GM18867 (cell line): ENCODE data around the gene BCAN.

Experiments
- ATAC-seq: cut with Tn5 transposase; IDR thresholded peaks from one replicate; pipeline ENCODE4 v1.9.1; 2021; ENCODE audit warnings: mild to moderate bottlenecking, moderate library complexity; ENCODE audit not compliant: unreplicated experiment

Gene BCAN

DNA sequence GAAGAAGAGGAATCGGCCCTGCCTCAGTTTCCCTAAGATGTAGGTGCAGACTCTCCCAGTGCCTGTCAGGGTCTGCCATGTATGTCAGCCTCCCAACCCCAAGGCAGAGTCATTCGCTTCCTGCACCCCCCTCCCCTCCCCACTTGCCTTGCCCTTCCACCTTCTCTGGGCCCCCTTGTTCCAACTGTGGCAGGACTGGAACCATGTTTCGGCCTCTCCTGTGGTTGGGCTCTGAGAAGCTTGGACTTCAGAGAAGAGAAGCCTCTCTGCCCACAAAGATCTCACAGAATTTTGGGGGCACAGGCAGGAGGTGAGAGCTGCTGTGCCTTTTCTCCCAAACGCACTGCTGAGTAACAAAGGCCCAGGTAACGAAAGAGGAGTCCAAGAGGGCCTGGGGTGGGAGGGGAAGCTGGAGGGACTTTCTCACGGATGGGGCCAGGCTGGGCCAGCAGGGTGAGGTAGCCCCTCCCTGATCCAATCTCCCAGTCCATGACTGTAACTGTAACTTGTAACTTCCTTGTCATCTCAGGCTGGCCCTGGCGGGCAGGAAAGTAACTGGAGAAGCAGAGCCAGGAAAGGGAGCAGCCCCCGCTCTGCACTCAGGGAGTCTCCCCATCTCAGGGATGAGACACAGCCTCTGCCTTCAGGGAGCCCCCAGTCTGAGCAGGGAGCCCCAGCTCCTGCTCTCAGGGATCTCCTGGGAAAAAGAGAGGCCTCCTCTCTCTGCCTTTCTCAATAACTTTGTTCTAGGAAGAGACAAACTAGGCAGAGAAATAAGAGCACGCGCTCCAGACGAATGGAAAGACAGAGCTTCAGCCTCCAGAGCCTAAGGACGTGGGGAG lies 52.2 kb downstream of the BCAN start:
- no peak for ATAC-seq

DNA sequence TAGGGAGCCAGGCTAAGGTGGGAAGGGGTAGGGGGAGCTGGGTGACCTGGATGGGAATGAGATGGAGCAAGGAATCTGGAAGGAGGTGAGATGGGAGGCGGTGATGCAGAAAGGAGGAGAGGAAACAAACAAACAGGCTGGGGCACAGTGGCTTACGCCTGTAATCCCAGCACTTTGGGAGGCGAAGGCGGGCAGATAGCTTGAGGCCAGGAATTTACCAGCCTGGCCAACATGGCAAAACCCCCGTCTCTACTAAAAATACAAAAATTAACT lies 52.7 kb downstream of the BCAN start:
- ATAC-seq: no peak

DNA sequence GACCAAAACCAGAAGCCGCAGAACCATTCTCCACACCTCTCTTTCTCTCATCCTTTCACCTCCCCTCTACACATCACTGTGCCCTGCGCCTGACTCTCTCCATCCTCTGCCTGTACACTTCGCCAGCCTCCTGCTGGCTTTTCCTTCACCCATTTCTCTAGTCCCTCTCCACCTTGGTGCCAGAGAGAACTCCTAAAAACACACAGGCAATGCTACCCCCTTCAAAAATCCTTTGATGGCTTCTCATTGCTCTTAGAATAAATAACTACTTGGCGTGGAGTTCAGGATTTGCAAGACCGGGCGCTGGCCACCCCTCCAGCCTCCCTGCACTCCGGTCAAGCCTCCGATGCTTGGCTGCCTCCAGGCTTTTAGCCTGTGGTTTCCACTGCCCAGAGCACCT lies 54.8 kb downstream of the BCAN start:
- no peak for ATAC-seq

DNA sequence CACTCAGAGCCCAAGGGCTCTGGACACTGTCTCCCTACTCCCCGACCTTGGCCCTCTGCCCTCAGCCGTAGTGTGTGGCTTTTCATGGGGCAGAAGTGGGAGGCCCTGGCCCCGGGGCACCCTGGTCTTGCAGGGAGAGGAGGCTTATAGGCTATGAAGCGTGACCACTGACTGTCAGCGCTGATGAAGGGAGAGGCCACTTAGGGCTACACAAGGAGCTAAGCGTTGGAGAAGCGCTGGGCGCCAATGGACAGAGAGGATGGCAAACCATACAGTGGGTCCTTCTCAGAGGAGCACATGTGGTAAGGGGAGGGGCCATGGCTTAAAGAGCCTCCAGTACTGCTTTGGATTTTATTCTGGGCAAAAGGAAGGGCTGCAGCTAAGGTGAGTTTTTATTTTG lies 55.6 kb downstream of the BCAN start:
- ATAC-seq: no peak

DNA sequence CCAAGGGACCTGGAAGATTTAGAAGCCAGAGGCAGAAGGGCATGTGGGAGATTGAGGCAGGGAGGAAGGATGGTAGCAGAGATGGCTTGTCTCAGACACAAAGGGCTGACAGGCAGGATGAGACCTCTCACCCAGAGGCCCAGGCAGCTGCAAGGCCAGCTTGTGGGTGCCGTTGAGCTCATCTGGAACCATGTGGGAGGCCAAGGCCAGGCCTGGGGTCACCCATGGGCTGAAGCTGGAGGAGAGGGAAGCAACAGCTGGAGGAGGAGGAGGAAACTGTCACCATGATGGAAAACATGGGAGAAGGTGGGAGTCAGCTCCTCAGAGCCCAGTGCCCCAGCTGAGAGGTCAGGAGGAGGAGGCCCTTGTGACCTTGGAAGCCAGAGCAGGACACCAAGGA lies 57.1 kb downstream of the BCAN start:
- ATAC-seq: no peak

DNA sequence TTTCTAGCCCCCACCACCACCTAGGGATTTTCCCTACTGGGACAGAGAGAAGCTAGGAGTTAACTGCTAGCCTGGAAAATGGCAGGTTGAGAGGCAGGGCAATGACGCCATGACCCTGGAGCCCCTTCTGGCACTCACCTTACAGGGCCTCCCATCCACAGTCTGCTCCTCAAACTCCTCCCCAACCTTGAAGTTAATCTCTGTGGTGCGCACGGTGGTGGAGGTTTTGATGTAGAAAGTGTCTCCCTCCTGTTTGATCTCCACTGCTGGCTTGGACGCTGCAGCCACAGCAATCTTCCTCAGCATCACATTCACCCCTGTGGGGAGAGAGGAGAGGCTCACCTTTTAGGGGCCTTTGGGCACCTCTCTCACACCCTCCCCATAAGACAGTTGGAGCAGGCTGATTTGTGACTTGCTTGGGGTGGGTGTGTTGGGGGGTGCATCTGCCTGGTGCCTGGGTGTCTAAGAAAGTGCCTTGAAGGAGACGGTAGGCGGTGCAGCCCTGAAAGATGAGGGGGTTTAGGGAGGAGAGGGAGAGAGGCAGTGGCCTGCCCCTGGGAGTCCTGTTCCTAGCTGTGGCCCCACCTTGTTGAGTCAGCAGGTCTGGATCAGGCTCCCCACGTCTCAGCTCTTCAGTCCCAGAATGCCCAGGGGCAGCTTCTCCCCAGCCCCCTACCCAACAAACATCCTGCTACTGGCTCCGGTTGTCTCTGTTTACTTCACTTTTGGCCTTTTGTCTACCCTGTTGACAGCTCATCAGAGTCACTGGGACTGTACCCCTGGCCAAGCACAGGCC lies 59.0 kb downstream of the BCAN start:
- no peak for ATAC-seq

DNA sequence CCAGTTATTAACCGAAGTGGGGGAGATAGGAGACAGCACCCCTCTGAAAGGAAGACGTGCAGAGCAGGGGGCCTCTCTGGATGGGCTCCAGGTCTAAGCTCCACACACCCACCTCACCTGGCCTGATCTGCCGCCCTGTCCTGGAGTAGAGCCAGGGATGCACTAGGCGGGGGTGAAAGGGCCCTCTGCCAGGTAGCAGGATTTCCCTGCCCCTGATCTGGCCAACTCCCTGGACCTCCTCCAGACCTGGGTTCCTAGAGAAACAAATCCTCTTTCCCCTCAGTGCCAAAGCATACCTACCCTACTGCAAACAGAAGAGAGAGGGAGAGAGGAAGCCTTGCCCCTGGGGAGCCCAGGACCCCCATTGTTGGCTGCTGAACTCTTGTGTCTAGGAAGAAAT lies 61.4 kb downstream of the BCAN start:
- ATAC-seq: no peak

DNA sequence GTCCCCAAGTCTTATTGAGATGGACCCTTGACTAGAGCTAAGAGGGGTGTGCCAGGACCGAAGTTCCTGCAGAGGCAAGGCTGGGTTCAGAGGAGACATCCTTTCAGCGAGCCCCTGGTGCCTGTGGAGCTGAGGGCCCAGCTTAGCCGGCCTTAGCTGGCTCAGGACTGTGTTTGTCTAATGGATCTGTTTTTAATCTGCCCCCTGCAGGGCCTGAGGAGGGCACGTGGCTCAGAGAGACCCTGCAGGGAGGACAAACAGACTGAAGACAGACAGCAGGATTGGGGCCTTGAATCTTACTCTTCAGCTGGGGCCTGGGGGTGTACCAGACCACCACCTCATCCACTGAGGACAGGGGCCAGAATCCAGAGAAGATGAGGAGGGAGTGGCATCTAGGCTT lies 61.8 kb downstream of the BCAN start:
- no peak for ATAC-seq

DNA sequence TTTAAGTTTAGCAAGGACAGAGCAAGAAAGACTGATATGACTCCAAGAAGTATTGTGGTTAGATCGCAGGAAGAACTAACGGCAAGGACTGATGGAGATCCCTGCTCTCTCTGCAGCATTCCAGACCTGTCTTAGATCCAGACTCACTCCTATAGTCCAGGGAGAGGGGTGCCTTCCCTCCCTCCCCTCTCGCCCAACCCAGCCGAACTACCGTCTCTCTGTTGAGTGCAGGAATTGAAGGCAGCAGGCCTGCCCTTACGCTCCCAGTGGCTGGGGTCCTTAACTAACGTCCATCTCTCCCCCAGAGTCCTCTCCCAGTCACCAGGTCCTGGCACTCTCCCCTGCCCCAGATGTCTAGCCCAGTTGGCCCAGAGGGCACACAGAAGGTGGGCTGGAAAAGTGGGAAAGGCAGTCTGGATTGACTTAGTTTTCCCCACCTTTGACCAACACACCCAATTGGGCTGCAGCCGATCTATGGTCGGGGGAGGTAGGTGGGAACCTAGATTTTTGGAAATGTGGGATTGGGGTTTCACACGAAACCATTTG lies 62.3 kb downstream of the BCAN start:
- no peak for ATAC-seq

DNA sequence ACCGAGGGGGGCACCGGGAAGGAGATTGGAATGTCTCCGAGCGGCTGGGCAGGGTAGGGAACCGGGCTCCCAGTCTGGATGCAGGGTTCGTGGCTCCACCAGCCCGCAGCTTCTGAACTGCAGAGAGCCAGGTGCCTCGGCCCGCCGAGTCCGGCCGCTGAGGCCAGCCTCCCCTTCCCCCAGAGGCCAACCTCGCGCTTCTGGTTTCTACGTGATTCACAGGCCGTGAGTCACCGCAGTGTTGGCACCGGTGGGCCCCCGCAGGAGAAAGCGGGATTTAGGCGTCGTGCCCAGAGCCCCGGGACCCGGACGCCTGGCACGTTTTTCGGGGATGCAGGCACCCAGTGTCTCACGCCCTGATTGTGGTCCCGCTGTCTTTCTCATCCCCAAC lies 63.0 kb downstream of the BCAN start:
- no peak for ATAC-seq

DNA sequence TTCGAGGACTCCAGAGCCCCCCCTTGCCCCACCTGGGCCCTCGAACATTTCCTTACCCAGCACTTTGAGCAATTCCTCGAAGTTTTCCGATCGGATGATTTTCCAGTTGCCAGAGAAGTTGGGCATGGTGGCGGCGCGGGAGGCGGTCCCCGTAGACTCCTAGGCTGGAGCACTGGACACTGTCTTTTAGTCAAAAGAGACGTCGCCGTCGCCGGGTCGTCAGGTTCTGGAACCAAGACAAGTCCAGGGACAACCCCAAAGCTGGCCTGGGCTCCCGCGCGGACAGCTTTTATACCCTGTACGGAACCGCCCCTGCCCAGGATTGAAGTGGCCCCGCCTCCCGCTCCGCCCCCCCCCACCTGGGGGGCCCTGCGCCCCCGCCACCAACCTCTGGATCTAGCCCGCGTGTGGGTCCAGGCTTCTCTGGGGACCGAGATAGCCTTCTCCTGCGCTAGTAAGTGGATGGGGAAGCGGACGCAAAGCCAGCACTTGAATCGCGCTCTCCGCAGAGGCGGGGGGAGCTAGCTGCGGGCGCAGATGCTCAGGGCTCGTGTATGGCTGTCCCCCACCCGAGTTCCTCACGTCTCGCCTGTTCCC lies 63.5 kb downstream of the BCAN start, which contains the start of gene CRABP2:
TSS of gene CRABP2 (minus strand) at position 263 of the 597 bp plus-strand sequence. CDS start at position 126, 137 bp downstream.
- no peak for ATAC-seq

DNA sequence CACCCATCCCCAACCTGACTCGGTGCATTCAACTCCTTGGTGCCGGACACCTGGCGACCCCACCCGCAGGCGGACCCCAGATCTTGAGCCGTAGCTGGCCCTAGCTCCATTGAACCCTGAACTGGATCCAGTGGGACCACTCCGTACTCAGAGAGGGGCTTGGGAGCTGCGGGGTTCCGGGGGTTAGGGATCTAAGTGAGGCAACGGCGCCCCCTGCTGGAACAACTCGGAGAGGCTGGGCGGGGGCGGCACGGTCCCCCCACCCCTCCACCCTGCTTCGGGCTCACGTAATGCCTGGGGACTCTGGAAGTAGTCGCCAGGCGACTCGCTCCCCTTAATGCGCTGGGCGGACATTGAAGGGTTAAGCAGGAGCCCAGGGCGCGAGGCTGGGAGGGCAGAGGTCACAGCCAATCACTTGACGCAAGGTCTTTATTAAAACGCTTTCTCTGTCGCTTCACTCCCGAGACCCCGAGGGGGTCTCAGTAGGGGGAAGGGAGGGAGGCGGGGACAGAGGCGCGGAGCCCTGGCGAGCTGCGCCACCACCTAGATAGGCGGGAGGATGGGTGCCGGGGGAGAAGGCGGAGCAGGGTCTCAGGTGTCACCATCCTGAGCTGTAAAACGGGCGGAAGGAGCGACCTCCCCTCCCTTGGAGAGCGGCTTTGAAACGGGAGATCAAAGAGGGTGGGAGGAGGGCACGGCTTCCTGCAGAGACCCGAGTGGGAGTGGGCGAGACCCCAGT lies 64.2 kb downstream of the BCAN start:
- ATAC-seq: no peak

DNA sequence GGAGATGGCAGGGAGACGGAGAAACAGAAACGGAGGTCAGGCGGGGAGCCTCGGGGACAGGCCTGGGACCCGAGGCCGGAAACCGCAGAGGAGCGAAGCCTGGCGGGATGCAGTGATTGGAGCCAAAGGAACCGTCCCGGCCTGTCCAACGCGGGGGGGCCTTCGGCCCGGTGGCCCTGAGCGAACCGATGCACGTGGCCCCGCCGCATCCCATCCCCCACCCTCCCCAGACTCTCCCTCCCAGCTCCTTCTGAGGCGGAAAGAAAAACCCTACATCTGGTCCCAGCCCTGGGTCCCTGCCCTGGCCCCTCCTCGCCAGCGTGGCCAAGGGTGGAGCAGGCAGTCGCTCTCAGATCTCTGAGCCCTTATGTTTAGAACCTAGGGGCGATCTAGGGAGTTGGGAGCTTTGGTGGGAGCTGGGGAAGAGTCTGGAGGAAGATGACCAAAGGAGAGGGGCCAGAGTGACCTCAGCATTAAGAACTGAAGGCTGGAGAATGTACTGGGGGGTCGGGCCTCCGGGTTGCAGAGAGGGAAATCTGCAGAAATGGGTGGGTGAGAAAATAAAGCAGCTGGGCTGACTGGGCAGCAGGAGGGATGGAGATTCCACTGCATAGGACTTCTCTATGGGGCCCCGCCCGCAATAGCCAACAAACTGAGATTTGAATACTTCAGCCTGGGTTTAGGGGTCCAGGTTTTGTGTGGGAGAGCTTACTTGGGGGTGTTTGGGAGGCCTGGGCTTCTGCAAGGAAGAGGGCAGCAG lies 64.9 kb downstream of the BCAN start:
- no peak for ATAC-seq

DNA sequence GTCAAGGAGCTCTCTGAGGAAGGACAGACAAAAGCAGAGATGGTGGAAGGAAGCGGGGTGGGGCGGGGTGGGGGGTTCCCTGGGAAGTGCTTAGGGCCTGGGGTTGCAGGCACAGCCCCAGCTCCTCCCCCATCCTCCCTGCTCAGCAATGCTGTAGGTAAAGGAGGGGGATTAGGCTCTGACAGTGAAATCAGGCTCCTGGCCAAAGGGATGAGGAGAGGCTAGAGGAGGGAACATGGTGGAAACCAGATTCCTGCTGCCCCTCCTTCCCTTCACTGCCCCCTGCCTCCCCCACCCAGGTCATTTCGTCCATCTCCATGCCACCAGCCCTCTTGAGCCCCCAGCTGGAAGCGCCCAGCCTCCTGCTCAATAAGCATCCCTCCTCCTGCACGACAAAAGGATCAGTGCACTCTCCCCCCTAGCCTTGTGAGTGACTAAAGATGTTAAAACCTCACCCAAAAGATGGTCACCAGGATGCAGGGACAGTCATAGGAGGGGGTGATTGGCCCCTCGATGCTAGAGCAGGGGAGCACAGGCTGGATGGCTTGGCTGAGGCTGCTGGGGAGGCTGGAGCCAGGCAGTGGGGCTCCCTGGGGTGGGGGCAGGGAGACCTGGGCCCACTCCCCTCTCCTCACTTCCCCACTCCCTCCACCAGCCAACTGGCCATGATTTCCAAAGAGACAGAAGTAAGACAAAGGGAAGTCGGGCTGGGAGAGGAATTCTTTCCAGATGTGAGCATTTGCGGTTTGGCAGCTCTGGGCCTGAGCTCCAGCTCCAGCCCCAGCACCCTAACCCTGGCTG lies 65.7 kb downstream of the BCAN start:
- ATAC-seq: no peak

DNA sequence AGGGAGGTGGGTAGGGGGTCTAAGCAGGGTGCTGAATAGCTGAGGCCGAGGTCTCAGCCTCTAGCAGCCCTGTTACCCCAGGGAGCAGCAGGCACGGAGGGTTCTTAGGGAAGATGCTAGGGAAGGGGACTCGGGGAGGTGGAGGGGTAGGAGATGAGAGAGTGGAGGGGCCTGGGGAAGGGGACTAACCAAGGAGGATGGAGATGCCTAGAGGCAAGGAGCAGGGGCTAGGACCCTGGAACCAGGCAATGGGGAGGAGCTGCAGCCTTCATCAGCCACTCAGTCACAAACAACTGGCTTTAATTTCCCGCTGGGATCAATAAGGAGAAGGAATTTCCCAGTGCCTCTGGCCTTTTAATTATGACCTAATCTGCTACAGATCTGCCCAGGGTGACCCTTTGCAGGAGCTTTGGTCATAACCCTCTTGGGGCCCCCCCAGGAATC lies 66.3 kb downstream of the BCAN start:
- ATAC-seq: no peak

DNA sequence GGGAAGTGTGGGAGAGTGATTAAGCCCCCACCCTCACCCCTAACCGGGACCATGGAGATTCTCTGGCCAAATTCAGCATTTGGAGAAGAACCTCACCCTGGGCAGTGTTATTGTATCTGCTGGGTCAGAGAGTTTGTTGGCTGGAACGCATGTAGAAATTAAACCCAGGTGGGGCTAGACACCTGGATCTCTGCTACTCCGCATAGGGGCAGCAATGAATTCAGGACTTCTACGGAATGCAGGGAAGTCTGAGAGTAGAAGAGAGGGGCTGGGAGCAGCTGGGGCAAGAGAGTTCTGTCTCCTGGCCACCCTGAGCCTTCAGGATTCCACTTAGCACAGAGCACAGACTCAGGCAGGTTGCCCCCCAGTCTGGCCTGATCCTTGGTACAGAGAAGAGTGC lies 67.1 kb downstream of the BCAN start:
- no peak for ATAC-seq
